SU-DHL-6 (cell line): Measurements from ENCODE around the gene SLAMF7.

Experiments used
- EZH2phosphoT487 ChIP-seq: fragments of 200-600 bp; sonication (generic), shearing (Covaris generic); conservative IDR thresholded peaks from 2 replicates; pipeline ENCODE4 v1.6.1; 2018; ENCODE audit warnings: mild to moderate bottlenecking, antibody characterized with exemption, low read length, moderate library complexity, mixed read lengths
- TF ChIP-seq, protein P1 (sequence below): fragments of 200-600 bp; sonication (generic); IDR thresholded peaks from one replicate; pipeline ENCODE4 v1.5.1; 2017; ENCODE audit warnings: antibody characterized with exemption, mild to moderate bottlenecking, low read length, moderate library complexity; ENCODE audit not compliant: insufficient read depth, poor library complexity, severe bottlenecking

GRCh38 chr1:160773093-160773492 lies 34.0 kb downstream of the SLAMF7 start:
- TF ChIP-seq, protein P1, sequence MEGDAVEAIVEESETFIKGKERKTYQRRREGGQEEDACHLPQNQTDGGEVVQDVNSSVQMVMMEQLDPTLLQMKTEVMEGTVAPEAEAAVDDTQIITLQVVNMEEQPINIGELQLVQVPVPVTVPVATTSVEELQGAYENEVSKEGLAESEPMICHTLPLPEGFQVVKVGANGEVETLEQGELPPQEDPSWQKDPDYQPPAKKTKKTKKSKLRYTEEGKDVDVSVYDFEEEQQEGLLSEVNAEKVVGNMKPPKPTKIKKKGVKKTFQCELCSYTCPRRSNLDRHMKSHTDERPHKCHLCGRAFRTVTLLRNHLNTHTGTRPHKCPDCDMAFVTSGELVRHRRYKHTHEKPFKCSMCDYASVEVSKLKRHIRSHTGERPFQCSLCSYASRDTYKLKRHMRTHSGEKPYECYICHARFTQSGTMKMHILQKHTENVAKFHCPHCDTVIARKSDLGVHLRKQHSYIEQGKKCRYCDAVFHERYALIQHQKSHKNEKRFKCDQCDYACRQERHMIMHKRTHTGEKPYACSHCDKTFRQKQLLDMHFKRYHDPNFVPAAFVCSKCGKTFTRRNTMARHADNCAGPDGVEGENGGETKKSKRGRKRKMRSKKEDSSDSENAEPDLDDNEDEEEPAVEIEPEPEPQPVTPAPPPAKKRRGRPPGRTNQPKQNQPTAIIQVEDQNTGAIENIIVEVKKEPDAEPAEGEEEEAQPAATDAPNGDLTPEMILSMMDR: no peak
- no peak for TF ChIP-seq EZH2phosphoT487
